IMR-90 (cell line): Measurements from ENCODE around the gene MAP3K5. TPM values are rescaled to one million over a fixed set of nuclear protein-coding genes. Genes with fewer than 3 reads are reported as not detected.

ENCODE experiments used
- ATAC-seq: fragments of 200-7000 bp; cut with Tn5 transposase; 2 replicates; pipeline ENCODE4 v1.9.1; 2020; ENCODE audit warnings: low read depth, mild to moderate bottlenecking, moderate library complexity
- BruUV-seq: library from RNA; stranded (reverse); fragments of 400-500 nt; replicated peaks from 2 replicates; lab custom pipeline; 2021; lab: Mats Ljungman, UMichigan
- CTCF ChIA-PET: fragments of 300-600 bp; formaldehyde crosslinking; extraction: SDS; loops from one replicate; lab custom pipeline; 2021; ENCODE audit warnings: antibody characterized with exemption; lab: Yijun Ruan, JAX
- POLR2A ChIA-PET: fragments of 300-600 bp; sonication (Branson Sonifier 250); formaldehyde crosslinking; loops from one replicate; lab custom pipeline; 2022; ENCODE audit warnings: antibody characterized with exemption; ENCODE audit not compliant: unreplicated experiment; lab: Charles Lee
- DNase-seq: peaks from one replicate; pipeline ENCODE4 v3.0.0; 2013
- H2AFZ ChIP-seq: replicated peaks from 2 replicates; pipeline ENCODE3; 2013; ENCODE audit warnings: low read length, mild to moderate bottlenecking; ENCODE audit not compliant: poor library complexity
- H2AK5ac ChIP-seq: 2 replicates; pipeline ENCODE4 v1.6.1; 2013; ENCODE audit warnings: low read depth, low read length, inconsistent platforms
- H2AK9ac ChIP-seq: replicated peaks from 2 replicates; pipeline ENCODE3; 2013; ENCODE audit warnings: mild to moderate bottlenecking, low read depth, low read length, moderate library complexity; ENCODE audit not compliant: poor library complexity
- H2BK120ac ChIP-seq: 2 replicates; pipeline ENCODE4 v1.6.1; 2013; ENCODE audit warnings: low read depth, low read length, inconsistent platforms
- H2BK15ac ChIP-seq: 3 replicates; pipeline ENCODE4 v1.6.1; 2013; ENCODE audit warnings: low read depth, low read length, inconsistent platforms
- H2BK20ac ChIP-seq: 2 replicates; pipeline ENCODE4 v1.6.1; 2013; ENCODE audit warnings: low read depth, mild to moderate bottlenecking, inconsistent platforms, low read length, moderate library complexity
- H2BK5ac ChIP-seq: 2 replicates; pipeline ENCODE4 v1.6.1; 2013; ENCODE audit warnings: mild to moderate bottlenecking, low read depth, low read length, inconsistent platforms; ENCODE audit not compliant: poor library complexity, severe bottlenecking
- H3K14ac ChIP-seq: replicated peaks from 2 replicates; pipeline ENCODE4 v1.6.1; 2013; ENCODE audit warnings: low read depth, low read length, inconsistent platforms
- H3K18ac ChIP-seq: 2 replicates; pipeline ENCODE4 v1.6.1; 2013; ENCODE audit warnings: low read depth, low read length, control low read depth
- H3K23ac ChIP-seq: 2 replicates; pipeline ENCODE4 v1.6.1; 2013; ENCODE audit warnings: low read depth, low read length, inconsistent platforms
- H3K27ac ChIP-seq: 2 replicates; pipeline ENCODE4 v1.5.1; 2013; ENCODE audit warnings: mild to moderate bottlenecking, control low read depth, low read length; ENCODE audit not compliant: insufficient read depth
- H3K27me3 ChIP-seq: 2 replicates; pipeline ENCODE4 v1.6.1; 2013; ENCODE audit warnings: low read length; ENCODE audit not compliant: control insufficient read depth, insufficient read depth
- H3K36me3 ChIP-seq: 2 replicates; pipeline ENCODE4 v1.6.1; 2013; ENCODE audit warnings: low read length, mixed read lengths; ENCODE audit not compliant: control insufficient read depth, insufficient read depth
- H3K4ac ChIP-seq: 2 replicates; pipeline ENCODE4 v1.6.1; 2013; ENCODE audit warnings: low read depth, low read length, inconsistent platforms
- H3K4me1 ChIP-seq: 2 replicates; pipeline ENCODE4 v1.6.1; 2013; ENCODE audit warnings: low read length, mixed read lengths; ENCODE audit not compliant: control insufficient read depth, insufficient read depth
- H3K4me2 ChIP-seq: 2 replicates; pipeline ENCODE4 v1.6.1; 2013; ENCODE audit warnings: low read depth, mild to moderate bottlenecking, control low read depth, low read length, moderate library complexity
- H3K4me3 ChIP-seq: 2 replicates; pipeline ENCODE4 v1.5.1; 2013; ENCODE audit warnings: low read depth, mild to moderate bottlenecking, control low read depth, low read length, moderate library complexity; ENCODE audit not compliant: insufficient read depth
- H3K56ac ChIP-seq: 2 replicates; pipeline ENCODE4 v1.6.1; 2013; ENCODE audit warnings: low read length, inconsistent platforms; ENCODE audit not compliant: insufficient read depth; ENCODE audit errors: extremely low read depth
- H3K79me1 ChIP-seq, 2 experiments: 2 replicates each; pipeline ENCODE4 v1.6.1; 2013; ENCODE audit warnings: low read length in 2 of 2, inconsistent platforms in 1 of 2, low read depth in 1 of 2
- H3K9ac ChIP-seq: 2 replicates; pipeline ENCODE4 v1.6.1; 2013; ENCODE audit warnings: low read depth, low read length, control low read depth
- H3K9me1 ChIP-seq: 2 replicates; pipeline ENCODE4 v1.6.1; 2013; ENCODE audit warnings: low read length, inconsistent platforms; ENCODE audit not compliant: insufficient read depth
- H3K9me3 ChIP-seq: 2 replicates; pipeline ENCODE4 v1.6.1; 2013; ENCODE audit warnings: low read length; ENCODE audit not compliant: control insufficient read depth, insufficient read depth
- H4K20me1 ChIP-seq: 2 replicates; pipeline ENCODE4 v1.6.1; 2013; ENCODE audit warnings: low read length, inconsistent platforms; ENCODE audit not compliant: insufficient read depth
- H4K5ac ChIP-seq: 2 replicates; pipeline ENCODE4 v1.6.1; 2013; ENCODE audit warnings: mild to moderate bottlenecking, low read depth, low read length, control low read depth
- H4K8ac ChIP-seq, 2 experiments: 2 replicates each; pipeline ENCODE4 v1.6.1; 2013; ENCODE audit warnings: low read depth in 2 of 2, low read length in 2 of 2, control low read depth in 1 of 2, inconsistent platforms in 1 of 2
- H4K91ac ChIP-seq: 2 replicates; pipeline ENCODE4 v1.6.1; 2013; ENCODE audit warnings: low read depth, low read length, inconsistent platforms; ENCODE audit not compliant: insufficient read depth
- BHLHE40 ChIP-seq: fragments of 150-350 bp; IDR thresholded peaks from 2 replicates; pipeline ENCODE4 v1.6.1; 2016; ENCODE audit warnings: mild to moderate bottlenecking, low read depth, low read length
- CEBPB ChIP-seq: IDR thresholded peaks from 2 replicates; pipeline ENCODE4 v1.6.1; 2012; ENCODE audit warnings: low read depth, low read length, improper control_type of control experiment
- CHD1 ChIP-seq: IDR thresholded peaks from 2 replicates; pipeline ENCODE4 v1.6.1; 2012; ENCODE audit warnings: low read depth, low read length, improper control_type of control experiment
- FOS ChIP-seq: fragments of 150-350 bp; IDR thresholded peaks from 2 replicates; pipeline ENCODE4 v1.6.1; 2016; ENCODE audit warnings: low read depth, low read length
- MAFK ChIP-seq: IDR thresholded peaks from 2 replicates; pipeline ENCODE4 v1.6.1; 2012; ENCODE audit warnings: low read depth, low read length, improper control_type of control experiment
- MAZ ChIP-seq: IDR thresholded peaks from 2 replicates; pipeline ENCODE4 v1.6.1; 2012; ENCODE audit warnings: low read depth, mild to moderate bottlenecking, low read length, improper control_type of control experiment, moderate library complexity, borderline replicate concordance
- MXI1 ChIP-seq: IDR thresholded peaks from 2 replicates; pipeline ENCODE4 v1.6.1; 2012; ENCODE audit warnings: low read depth, mild to moderate bottlenecking, low read length, moderate library complexity, borderline replicate concordance
- NFE2L2 ChIP-seq: fragments of 150-350 bp; IDR thresholded peaks from 2 replicates; pipeline ENCODE4 v1.6.1; 2016; ENCODE audit warnings: low read depth, mild to moderate bottlenecking, low read length
- POLR2A ChIP-seq: IDR thresholded peaks from 2 replicates; pipeline ENCODE4 v1.6.1; 2012; ENCODE audit warnings: mild to moderate bottlenecking, low read depth, low read length
- RAD21 ChIP-seq: IDR thresholded peaks from 2 replicates; pipeline ENCODE4 v1.6.1; 2012; ENCODE audit warnings: low read length, improper control_type of control experiment
- RCOR1 ChIP-seq: IDR thresholded peaks from 2 replicates; pipeline ENCODE4 v1.6.1; 2012; ENCODE audit warnings: mild to moderate bottlenecking, low read length, improper control_type of control experiment; ENCODE audit not compliant: insufficient replicate concordance
- RFX5 ChIP-seq: IDR thresholded peaks from 2 replicates; pipeline ENCODE4 v1.8.0; 2012; ENCODE audit warnings: low read depth, mild to moderate bottlenecking, low read length, moderate library complexity
- SMC3 ChIP-seq: fragments of 150-350 bp; IDR thresholded peaks from 2 replicates; pipeline ENCODE4 v1.6.1; 2016; ENCODE audit warnings: low read depth, mild to moderate bottlenecking, antibody characterized with exemption, low read length, moderate library complexity
- WGBS, 2 experiments: methylation state at CpG; one replicate each; pipeline versions ENCODE4 v1.1.5 to v1.1.7; 2013; ENCODE audit warnings: missing lambda C conversion rate in 2 of 2; ENCODE audit not compliant: insufficient read length in 1 of 2; ENCODE audit errors: extremely low coverage in 2 of 2; 5-methylcytosine and 5-hydroxymethylcytosine counted together
- dilution Hi-C: fragments of 300-500 bp; cut with HindIII; formaldehyde crosslinking; loops from one replicate; pipeline ENCODE4 v1.14.3; 2018; ENCODE audit warnings: low sequenced_read_pairs; ENCODE audit not compliant: unreplicated experiment
- in situ Hi-C: fragments of 300-500 bp; cut with MboI; formaldehyde crosslinking; loops from 3 replicates; pipeline ENCODE4 v1.14.3; 2019; ENCODE audit warnings: low sequenced_read_pairs, inconsistent platforms, mixed read lengths
- intact Hi-C: fragments of 100-400 bp; cut with micrococcal nuclease; formaldehyde crosslinking; loops from 2 replicates; pipeline ENCODE4 v1.10.0; 2022
- polyA plus RNA-seq, 3 experiments: library from polyadenylated mRNA; depleted of rRNA; stranded (reverse); fragments of >200 nt; gene quantifications; 2 replicates each; pipeline ENCODE4 v1.2.3, GENCODE V29; 2012; ENCODE audit warnings: low replicate concordance in 1 of 3
- total RNA-seq: library from RNA; depleted of rRNA; stranded (reverse); fragments of >200 nt; gene quantifications from 2 replicates; pipeline ENCODE4 v1.2.3, GENCODE V29; 2012
- TF ChIP-seq, protein P1 (sequence below): fragments of 150-350 bp; IDR thresholded peaks from 2 replicates; pipeline ENCODE4 v1.6.1; 2016; ENCODE audit warnings: low read depth, mild to moderate bottlenecking, low read length, moderate library complexity, borderline replicate concordance
- TF ChIP-seq, protein P2 (sequence below): fragments of 150-350 bp; IDR thresholded peaks from 2 replicates; pipeline ENCODE4 v1.6.1; 2017; ENCODE audit warnings: mild to moderate bottlenecking, antibody characterized with exemption, low read length, low read depth
- TF ChIP-seq, protein P3 (sequence below): conservative IDR thresholded peaks from 2 replicates; pipeline ENCODE4 v1.5.1; 2012; ENCODE audit warnings: mild to moderate bottlenecking, low read depth, low read length, improper control_type of control experiment

MAP3K5 gene
- total and polyA plus RNA-seq, 2 of the 4 experiments (the other 2 are of a cell fraction): 5.4 to 17.6 TPM

DNA sequence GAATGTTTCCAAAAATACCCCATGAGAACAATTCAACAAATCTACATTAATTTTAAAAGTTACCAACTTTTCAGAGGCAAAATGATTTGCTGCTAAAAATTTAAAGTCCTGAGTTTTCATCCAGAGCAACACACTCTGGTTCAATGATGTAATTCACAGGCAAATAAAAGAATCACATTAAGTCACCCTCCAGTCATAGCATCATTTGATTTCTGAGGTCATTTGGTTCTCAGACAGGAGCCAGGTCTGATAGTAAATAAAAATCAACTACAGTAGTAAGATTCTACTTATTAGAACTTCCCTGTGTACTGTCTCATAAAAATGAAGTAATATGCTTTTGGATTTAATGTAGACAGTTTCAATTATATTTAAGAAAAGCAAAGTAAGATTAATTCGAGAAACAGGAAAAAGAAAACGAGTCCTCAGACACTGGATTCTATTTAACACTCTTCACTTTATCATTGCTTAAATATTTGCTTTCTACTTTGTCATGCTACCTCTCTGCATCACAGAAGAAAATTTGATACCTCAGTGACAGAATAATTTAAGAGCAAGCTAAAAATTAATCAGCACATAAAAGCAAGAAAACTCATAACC lies 267.8 kb downstream of the MAP3K5 start:
- no peaks in the 10 kb centered on the region for H4K20me1 ChIP-seq
- H3K23ac ChIP-seq: no peak overlapping the region
- H2AK5ac ChIP-seq: no peak overlapping the region
- no peaks in the 10 kb centered on the region for H3K79me1 ChIP-seq
- no peak overlapping the region for H2BK5ac ChIP-seq
- TF ChIP-seq FOS: no peak
- TF ChIP-seq, protein P1, sequence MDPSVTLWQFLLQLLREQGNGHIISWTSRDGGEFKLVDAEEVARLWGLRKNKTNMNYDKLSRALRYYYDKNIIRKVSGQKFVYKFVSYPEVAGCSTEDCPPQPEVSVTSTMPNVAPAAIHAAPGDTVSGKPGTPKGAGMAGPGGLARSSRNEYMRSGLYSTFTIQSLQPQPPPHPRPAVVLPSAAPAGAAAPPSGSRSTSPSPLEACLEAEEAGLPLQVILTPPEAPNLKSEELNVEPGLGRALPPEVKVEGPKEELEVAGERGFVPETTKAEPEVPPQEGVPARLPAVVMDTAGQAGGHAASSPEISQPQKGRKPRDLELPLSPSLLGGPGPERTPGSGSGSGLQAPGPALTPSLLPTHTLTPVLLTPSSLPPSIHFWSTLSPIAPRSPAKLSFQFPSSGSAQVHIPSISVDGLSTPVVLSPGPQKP: no peak
- TF ChIP-seq, protein P2, sequence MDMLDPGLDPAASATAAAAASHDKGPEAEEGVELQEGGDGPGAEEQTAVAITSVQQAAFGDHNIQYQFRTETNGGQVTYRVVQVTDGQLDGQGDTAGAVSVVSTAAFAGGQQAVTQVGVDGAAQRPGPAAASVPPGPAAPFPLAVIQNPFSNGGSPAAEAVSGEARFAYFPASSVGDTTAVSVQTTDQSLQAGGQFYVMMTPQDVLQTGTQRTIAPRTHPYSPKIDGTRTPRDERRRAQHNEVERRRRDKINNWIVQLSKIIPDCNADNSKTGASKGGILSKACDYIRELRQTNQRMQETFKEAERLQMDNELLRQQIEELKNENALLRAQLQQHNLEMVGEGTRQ: no peak
- no peak for TF ChIP-seq RCOR1
- TF ChIP-seq CEBPB: no peak
- TF ChIP-seq SMC3: no peak
- no peak for TF ChIP-seq RFX5
- TF ChIP-seq RAD21: no peak
- TF ChIP-seq POLR2A: no peak
- no peak for TF ChIP-seq MAFK
- TF ChIP-seq, protein P3, sequence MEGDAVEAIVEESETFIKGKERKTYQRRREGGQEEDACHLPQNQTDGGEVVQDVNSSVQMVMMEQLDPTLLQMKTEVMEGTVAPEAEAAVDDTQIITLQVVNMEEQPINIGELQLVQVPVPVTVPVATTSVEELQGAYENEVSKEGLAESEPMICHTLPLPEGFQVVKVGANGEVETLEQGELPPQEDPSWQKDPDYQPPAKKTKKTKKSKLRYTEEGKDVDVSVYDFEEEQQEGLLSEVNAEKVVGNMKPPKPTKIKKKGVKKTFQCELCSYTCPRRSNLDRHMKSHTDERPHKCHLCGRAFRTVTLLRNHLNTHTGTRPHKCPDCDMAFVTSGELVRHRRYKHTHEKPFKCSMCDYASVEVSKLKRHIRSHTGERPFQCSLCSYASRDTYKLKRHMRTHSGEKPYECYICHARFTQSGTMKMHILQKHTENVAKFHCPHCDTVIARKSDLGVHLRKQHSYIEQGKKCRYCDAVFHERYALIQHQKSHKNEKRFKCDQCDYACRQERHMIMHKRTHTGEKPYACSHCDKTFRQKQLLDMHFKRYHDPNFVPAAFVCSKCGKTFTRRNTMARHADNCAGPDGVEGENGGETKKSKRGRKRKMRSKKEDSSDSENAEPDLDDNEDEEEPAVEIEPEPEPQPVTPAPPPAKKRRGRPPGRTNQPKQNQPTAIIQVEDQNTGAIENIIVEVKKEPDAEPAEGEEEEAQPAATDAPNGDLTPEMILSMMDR: no peak
- no peak for TF ChIP-seq NFE2L2
- TF ChIP-seq CHD1: no peak
- no peak for TF ChIP-seq BHLHE40
- TF ChIP-seq MAZ: no peak
- TF ChIP-seq MXI1: no peak
- H3K27me3 ChIP-seq: peaks cover 12% of the 10 kb centered on the region
- no peak overlapping the region for H4K5ac ChIP-seq
- no peak overlapping the region for H3K4me2 ChIP-seq
- H3K27ac ChIP-seq: no peak overlapping the region
- no peaks in the 10 kb centered on the region for H3K9me1 ChIP-seq
- H2BK120ac ChIP-seq: no peak overlapping the region
- in situ Hi-C loops (no loop called here), dilution Hi-C loops (no loop called here), intact Hi-C loops (no loop called here)
- H3K14ac ChIP-seq: no peak overlapping the region
- H3K18ac ChIP-seq: no peak overlapping the region
- H4K91ac ChIP-seq: no peak overlapping the region
- WGBS, 2 experiments: no CpG with 5 or more reads among the region's 2 CpGs
- no peak overlapping the region for H3K4ac ChIP-seq
- H3K9ac ChIP-seq: no peak overlapping the region
- H2BK15ac ChIP-seq: no peak overlapping the region
- no peak overlapping the region for H3K56ac ChIP-seq
- H2AK9ac ChIP-seq: no peak overlapping the region
- no TSS peak for BruUV-seq
- POLR2A ChIA-PET: no interaction called here
- no peak overlapping the region for H2BK20ac ChIP-seq
- no peaks in the 10 kb centered on the region for H3K36me3 ChIP-seq
- H3K4me3 ChIP-seq: no peak overlapping the region
- no peak for DNase-seq
- no peaks in the 10 kb centered on the region; the same call in 1 of the 2 replicates for H3K4me1 ChIP-seq
- H3K9me3 ChIP-seq: no peaks in the 10 kb centered on the region
- CTCF ChIA-PET: interaction anchor here (1.4 kb wide), 1 partner anchor 268 kb away, joined by 6 read pairs; the partner anchor contains the start of gene MAP3K5
- H4K8ac ChIP-seq: no peak overlapping the region
- ATAC-seq: no peak
- no peak overlapping the region for H2AFZ ChIP-seq
